GM21576 (cell line): ENCODE data around the gene RANGRF.

Source experiments
- ATAC-seq: cut with Tn5 transposase; IDR thresholded peaks from one replicate; pipeline ENCODE4 v1.9.1; 2021; ENCODE audit warnings: mild to moderate bottlenecking, moderate library complexity; ENCODE audit not compliant: unreplicated experiment

Gene RANGRF

GRCh38 chr17:8273884-8274444 is 14.5 kb upstream of the RANGRF start:
- no peak for ATAC-seq

- ATAC-seq, result no peak
Observed at GRCh38 chr17:8274816-8275215, 13.7 kb upstream of the RANGRF start.

- no peak for ATAC-seq
Observed at GRCh38 chr17:8275421-8276290, 12.8 kb upstream of the RANGRF start.

GRCh38 chr17:8277317-8277716 is 11.2 kb upstream of the RANGRF start:
- ATAC-seq, result no peak

GRCh38 chr17:8282345-8282744 is 6.1 kb upstream of the RANGRF start:
- no peak for ATAC-seq

- ATAC-seq, result no peak
Observed at GRCh38 chr17:8283356-8283755, 5.1 kb upstream of the RANGRF start.

- ATAC-seq, result no peak
Observed at GRCh38 chr17:8284126-8284525, 4.3 kb upstream of the RANGRF start.

- ATAC-seq, result no peak
Observed at GRCh38 chr17:8285270-8286181, 2.9 kb upstream of the RANGRF start.

- no peak for ATAC-seq
Observed at GRCh38 chr17:8287651-8288335, 677 bp upstream of the RANGRF start.

- no peak for ATAC-seq
Observed at GRCh38 chr17:8289103-8289397, 580 bp downstream of the RANGRF start.

- no peak for ATAC-seq
Observed at GRCh38 chr17:8290043-8290442, 1.6 kb downstream of the RANGRF start.

- no peak for ATAC-seq
Observed at GRCh38 chr17:8292639-8293395, 4.3 kb downstream of the RANGRF start.

GRCh38 chr17:8294361-8294760 is 5.9 kb downstream of the RANGRF start:
- no peak for ATAC-seq

GRCh38 chr17:8294814-8295316 is 6.4 kb downstream of the RANGRF start:
- ATAC-seq, result no peak

- ATAC-seq, result no peak
Observed at GRCh38 chr17:8300226-8300625, 11.8 kb downstream of the RANGRF start.

GRCh38 chr17:8300627-8301242 is 12.3 kb downstream of the RANGRF start:
- no peak for ATAC-seq

- no peak for ATAC-seq
Observed at GRCh38 chr17:8310601-8311123, 22.2 kb downstream of the RANGRF start.

- ATAC-seq, result no peak
Observed at GRCh38 chr17:8311131-8311790, 22.8 kb downstream of the RANGRF start.

GRCh38 chr17:8312251-8312650 is 23.8 kb downstream of the RANGRF start:
- ATAC-seq, result no peak
